ENCODE measurements around the gene LRRC8D.
A peak's percentile ranks its signal among the peaks of the same experiment; 100 is the strongest.

The LRRC8D gene

GRCh38 chr1:89865498-89866382 lies 44.9 kb downstream of the LRRC8D start:
- TF ChIP-seq CTCF (IDR thresholded peaks at IDR 0.05), result no peak
- DNase-seq, result no peak
- Mint-ChIP-seq H3K27ac (peak overlapping the region; percentile 11), H3K9me3 (no peaks in the 10 kb centered on the region), H3K36me3 (ENCODE audit: low read depth) (peaks cover 37% of the 10 kb centered on the region), H3K4me3 (no peak overlapping the region), H3K27me3 (ENCODE audit: low read depth, poor library complexity) (no peaks in the 10 kb centered on the region), H3K4me1 (peaks cover 18% of the 10 kb centered on the region)

- H3K4me3 Mint-ChIP-seq, result no peak overlapping the region
Observed at GRCh38 chr1:89866568-89866967, 45.7 kb downstream of the LRRC8D start.

GRCh38 chr1:89870998-89871397 lies 50.2 kb downstream of the LRRC8D start:
- H3K27ac Mint-ChIP-seq, result no peak overlapping the region
- no peak overlapping the region for H3K4me3 Mint-ChIP-seq
- H3K9me3 Mint-ChIP-seq, result no peaks in the 10 kb centered on the region
- no peaks in the 10 kb centered on the region for H3K27me3 Mint-ChIP-seq (ENCODE audit: low read depth, poor library complexity)
- no peak for TF ChIP-seq CTCF (IDR thresholded peaks at IDR 0.05)
- H3K4me1 Mint-ChIP-seq, result peaks cover 22% of the 10 kb centered on the region
- peaks cover 40% of the 10 kb centered on the region for H3K36me3 Mint-ChIP-seq (ENCODE audit: low read depth)
- DNase-seq, result no peak

More at GRCh38 chr1:89866568-89866967, 45.7 kb downstream of the LRRC8D start:
- no peaks in the 10 kb centered on the region for H3K9me3 Mint-ChIP-seq
- peaks cover 43% of the 10 kb centered on the region for H3K36me3 Mint-ChIP-seq (ENCODE audit: low read depth)
- H3K4me1 Mint-ChIP-seq, result peaks cover 18% of the 10 kb centered on the region
- no peak overlapping the region for H3K27ac Mint-ChIP-seq
- no peak for TF ChIP-seq CTCF (IDR thresholded peaks at IDR 0.05)
- no peak for DNase-seq
- no peaks in the 10 kb centered on the region for H3K27me3 Mint-ChIP-seq (ENCODE audit: low read depth, poor library complexity)

- no peaks in the 10 kb centered on the region for H3K27me3 Mint-ChIP-seq (ENCODE audit: low read depth, poor library complexity)
- no peak overlapping the region for H3K4me3 Mint-ChIP-seq
- no peaks in the 10 kb centered on the region for H3K9me3 Mint-ChIP-seq
- peaks cover 44% of the 10 kb centered on the region for H3K36me3 Mint-ChIP-seq (ENCODE audit: low read depth)
- no peak for TF ChIP-seq CTCF (IDR thresholded peaks at IDR 0.05)
- peaks cover 22% of the 10 kb centered on the region for H3K4me1 Mint-ChIP-seq
- DNase-seq, result no peak
- no peak overlapping the region for H3K27ac Mint-ChIP-seq
Observed at GRCh38 chr1:89871768-89872473, 51.1 kb downstream of the LRRC8D start.

GRCh38 chr1:89872567-89872966 lies 51.7 kb downstream of the LRRC8D start:
- Mint-ChIP-seq H3K9me3 (no peaks in the 10 kb centered on the region), H3K27me3 (ENCODE audit: low read depth, poor library complexity) (no peaks in the 10 kb centered on the region), H3K4me3 (no peak overlapping the region), H3K27ac (no peak overlapping the region), H3K4me1 (peaks cover 22% of the 10 kb centered on the region), H3K36me3 (ENCODE audit: low read depth) (peaks cover 44% of the 10 kb centered on the region)
- no peak for TF ChIP-seq CTCF (IDR thresholded peaks at IDR 0.05)
- no peak for DNase-seq
